K562 (cell line): Measurements from ENCODE around the gene EEF1AKMT1.

Experiments used
- JUN ChIP-seq, 2 experiments: sonication (generic) in 1 of 2; formaldehyde crosslinking in 1 of 2; IDR thresholded peaks; 2 replicates each; pipeline versions ENCODE4 v1.6.1 to v1.8.0; 2012 to 2022; ENCODE audit warnings: borderline replicate concordance in 2 of 2, mild to moderate bottlenecking in 2 of 2, improper control_type of control experiment in 1 of 2, low read depth in 1 of 2, low read length in 1 of 2, missing genetic modification reagents in 1 of 2
- KAT7 ChIP-seq: sonication (generic); formaldehyde crosslinking; IDR thresholded peaks from 2 replicates; pipeline ENCODE4 v1.8.0; 2022; ENCODE audit warnings: missing genetic modification reagents, mild to moderate bottlenecking, borderline replicate concordance
- PATZ1 ChIP-seq: fragments of 250-450 bp; sonication (Bioruptor Pico); IDR thresholded peaks from 2 replicates; pipeline ENCODE4 v1.5.0; 2020; ENCODE audit warnings: mild to moderate bottlenecking, borderline replicate concordance
- POLR3A ChIP-seq: IDR thresholded peaks from 2 replicates; pipeline ENCODE4 v1.6.1; 2011; ENCODE audit warnings: borderline replicate concordance, mild to moderate bottlenecking, moderate library complexity; ENCODE audit not compliant: insufficient read length, insufficient read depth; ENCODE audit errors: extremely low read depth
- SRSF1 ChIP-seq: fragments of 200-400 bp; formaldehyde crosslinking; IDR thresholded peaks from 2 replicates; pipeline ENCODE4 v1.6.1; 2017; ENCODE audit warnings: mild to moderate bottlenecking, low read depth, low read length, moderate library complexity
- ZSCAN29 ChIP-seq: fragments of 450-650 bp; IDR thresholded peaks from 2 replicates; pipeline ENCODE4 v1.6.1; 2017
- TF ChIP-seq, protein P1 (sequence below), 3 experiments: IDR thresholded peaks in 2 of 3; conservative IDR thresholded peaks in 1 of 3; 2 replicates each; pipeline ENCODE4 v1.5.1; 2011 to 2012; ENCODE audit warnings: low read length in 3 of 3, mild to moderate bottlenecking in 3 of 3, control low read depth in 2 of 3, improper control_type of control experiment in 1 of 3, inconsistent platforms in 1 of 3, low read depth in 1 of 3, mixed read lengths in 1 of 3, moderate library complexity in 1 of 3; ENCODE audit not compliant: insufficient read depth in 2 of 3

DNA sequence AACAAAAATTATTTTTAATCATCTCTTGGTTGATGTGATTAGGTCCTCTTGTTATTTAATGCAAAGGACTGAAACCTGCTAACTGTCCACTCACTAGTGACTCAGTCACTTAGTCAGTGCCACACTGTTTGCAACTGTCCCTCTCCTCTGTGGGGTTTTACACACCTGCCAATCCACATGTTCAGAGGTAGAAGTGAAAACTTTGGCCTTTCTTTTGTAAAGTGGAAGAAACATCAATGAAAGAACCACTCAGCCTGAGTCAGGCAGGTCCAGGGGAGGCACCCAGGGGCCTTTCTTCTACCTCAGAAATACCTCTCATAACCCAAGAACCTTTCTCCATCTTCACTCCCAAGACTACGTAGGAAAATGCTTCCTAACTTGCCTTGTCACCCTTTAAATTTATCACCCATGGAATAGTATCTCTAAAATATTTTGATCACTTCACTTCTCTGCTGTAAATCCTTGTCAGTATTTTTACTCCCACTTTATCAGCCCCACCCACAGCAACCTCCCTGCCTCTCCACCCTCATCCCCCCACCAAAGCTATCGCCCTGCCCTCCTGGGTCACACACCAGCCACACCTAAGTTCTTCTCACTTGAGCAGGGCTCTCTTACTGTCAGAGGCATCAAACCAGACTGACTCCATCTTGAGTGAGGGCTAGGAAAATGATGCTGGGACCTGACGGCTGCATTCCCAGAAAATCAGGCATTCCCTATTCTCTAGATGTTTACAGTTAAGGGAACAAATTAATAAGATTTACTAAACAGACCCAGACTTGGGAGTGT is 29.6 kb upstream of the EEF1AKMT1 start:
- TF ChIP-seq ZSCAN29 (no peak), JUN (IDR thresholded peaks at IDR 0.05; ENCODE audit: borderline replicate concordance, low read depth, low read length) (no peak), JUN (CRISPR knock-in tag; IDR thresholded peaks at IDR 0.05; ENCODE audit: borderline replicate concordance) (no peak), KAT7 (no peak), PATZ1 (CRISPR knock-in tag) (no peak), SRSF1 (no peak), POLR3A (no peak)
- TF ChIP-seq, protein P1, sequence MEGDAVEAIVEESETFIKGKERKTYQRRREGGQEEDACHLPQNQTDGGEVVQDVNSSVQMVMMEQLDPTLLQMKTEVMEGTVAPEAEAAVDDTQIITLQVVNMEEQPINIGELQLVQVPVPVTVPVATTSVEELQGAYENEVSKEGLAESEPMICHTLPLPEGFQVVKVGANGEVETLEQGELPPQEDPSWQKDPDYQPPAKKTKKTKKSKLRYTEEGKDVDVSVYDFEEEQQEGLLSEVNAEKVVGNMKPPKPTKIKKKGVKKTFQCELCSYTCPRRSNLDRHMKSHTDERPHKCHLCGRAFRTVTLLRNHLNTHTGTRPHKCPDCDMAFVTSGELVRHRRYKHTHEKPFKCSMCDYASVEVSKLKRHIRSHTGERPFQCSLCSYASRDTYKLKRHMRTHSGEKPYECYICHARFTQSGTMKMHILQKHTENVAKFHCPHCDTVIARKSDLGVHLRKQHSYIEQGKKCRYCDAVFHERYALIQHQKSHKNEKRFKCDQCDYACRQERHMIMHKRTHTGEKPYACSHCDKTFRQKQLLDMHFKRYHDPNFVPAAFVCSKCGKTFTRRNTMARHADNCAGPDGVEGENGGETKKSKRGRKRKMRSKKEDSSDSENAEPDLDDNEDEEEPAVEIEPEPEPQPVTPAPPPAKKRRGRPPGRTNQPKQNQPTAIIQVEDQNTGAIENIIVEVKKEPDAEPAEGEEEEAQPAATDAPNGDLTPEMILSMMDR (IDR thresholded peaks at IDR 0.05 in 2 of 3, conservative IDR thresholded peaks at IDR 0.05 in 1 of 3; ENCODE audit: insufficient read depth in 2 of 3, low read depth in 1 of 3, low read length in 3 of 3), result no peak
